H54 (cell line): ENCODE measurements around the gene NPAS4.
"Not testable (repeated sequence)": the region's sequence is repeated elsewhere in the genome, so short reads cannot be mapped to it uniquely, and the experiment has no call there.

Source experiments
- DNase-seq: peaks from one replicate; pipeline ENCODE4 v3.0.0; 2011; ENCODE audit warnings: low spot score, mixed read lengths; ENCODE audit not compliant: insufficient read length
- FAIRE-seq: peaks from 3 replicates; lab custom pipeline; 2011; peaks lifted over from hg19 to GRCh38; lab: Jason Lieb, UNC
- POLR2A ChIP-seq: IDR thresholded peaks from 2 replicates; pipeline ENCODE4 v1.6.1; 2011; ENCODE audit warnings: low read depth, mild to moderate bottlenecking, low read length

Gene NPAS4

DNA sequence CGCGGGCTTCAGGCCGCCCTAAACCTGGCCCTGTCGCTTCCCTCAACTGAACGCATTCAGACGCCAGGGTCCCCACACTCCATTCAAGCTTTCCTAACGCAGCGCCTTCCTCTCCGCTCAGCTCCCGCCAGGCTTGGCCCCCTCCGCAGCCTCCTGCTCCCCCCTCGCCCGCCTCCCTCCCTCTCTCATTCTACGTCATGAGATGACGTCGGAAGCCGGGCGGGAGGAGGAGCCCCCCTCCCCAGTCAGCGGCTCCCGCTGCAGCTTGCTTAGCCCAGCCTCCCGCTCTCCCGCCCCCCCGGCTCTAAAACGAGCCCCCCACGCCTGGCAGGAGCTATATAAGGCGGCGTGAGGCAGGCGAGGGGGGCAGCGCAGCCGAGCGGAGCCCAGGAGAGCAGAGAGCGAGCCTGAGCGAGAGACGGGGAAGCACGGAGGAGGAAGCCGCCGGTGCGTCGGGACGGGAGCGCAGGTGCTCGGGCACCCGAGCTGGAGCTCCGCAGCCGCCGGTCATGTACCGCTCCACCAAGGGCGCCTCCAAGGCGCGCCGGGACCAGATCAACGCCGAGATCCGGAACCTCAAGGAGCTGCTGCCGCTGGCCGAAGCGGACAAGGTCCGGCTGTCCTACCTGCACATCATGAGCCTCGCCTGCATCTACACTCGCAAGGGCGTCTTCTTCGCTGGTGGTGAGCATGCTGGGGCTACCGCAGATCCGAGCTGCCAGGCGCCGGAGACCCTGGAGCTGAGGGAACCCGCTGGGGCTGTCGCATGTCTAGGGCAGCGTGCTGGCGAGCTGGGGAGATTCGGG is at the start of gene NPAS4:
Gene NPAS4 (plus strand): TSS at position 365 of the 806 bp plus-strand sequence. CDS start 145 bp downstream, at position 510.
- TF ChIP-seq POLR2A = no peak
- DNase-seq = no peak
- no peak for FAIRE-seq

DNA sequence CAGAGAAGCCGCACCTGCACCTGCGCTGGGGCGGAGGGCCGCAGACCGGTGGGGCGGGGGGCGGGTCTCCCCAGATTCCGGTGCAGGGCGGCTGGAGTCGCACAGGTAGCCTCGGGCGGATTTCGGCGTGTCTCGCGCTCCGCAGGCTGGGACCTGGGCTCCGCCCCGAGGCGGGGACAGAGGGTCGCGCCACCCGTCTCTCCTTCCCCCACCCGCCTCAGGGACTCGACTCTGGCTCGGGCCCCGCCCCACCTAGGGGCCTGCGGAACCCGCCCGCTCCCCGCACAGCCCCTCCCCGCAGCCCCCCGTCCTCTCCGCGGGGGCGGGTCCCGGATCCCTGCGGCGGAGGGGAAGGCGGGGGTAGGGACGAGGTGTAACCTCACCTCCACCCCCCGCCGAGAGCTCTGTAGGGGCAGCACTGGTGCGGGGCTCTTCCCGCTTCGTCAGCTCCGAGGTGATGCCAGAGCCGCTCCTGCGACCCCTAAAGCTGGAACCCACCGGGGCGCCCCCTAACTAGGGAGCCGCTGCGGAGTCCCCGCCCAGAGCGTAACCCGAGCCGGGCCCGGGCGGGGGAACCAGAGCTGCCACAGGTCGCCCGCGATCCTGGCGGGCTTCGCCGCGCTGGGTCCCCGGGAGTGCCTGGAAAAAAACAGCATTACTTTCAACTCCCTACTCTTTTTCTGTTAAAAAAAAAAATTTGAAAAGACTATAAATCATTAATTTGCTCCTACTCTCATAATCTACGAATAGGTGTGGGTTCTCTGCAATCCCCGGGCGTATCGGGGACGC is 49.0 kb upstream of the NPAS4 start, which contains the start of gene SLC29A2:
Gene SLC29A2 (minus strand): TSS at position 134 of the 789 bp plus-strand sequence. CDS start 169 bp downstream, outside the sequence.
- TF ChIP-seq POLR2A = no peak
- FAIRE-seq = no peak
- no peak for DNase-seq

DNA sequence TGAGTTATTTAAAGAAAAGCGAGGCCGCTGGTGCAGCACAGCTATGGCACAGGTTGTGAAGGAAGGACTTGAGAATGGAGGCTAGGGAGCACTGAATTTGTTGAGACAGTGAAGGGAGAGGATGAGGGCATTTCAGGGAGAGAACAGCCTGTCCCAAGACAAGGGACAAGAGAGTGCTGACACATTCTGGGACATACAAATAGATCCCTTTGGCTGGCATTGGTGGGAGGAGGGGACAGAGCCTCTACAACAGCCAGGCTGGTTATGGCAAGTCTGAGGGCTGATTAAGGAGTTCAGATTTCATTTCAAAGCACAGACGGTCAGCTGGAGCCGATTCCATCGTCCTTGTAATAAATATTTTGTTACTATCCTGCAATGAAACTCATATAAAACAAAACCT is 47.6 kb upstream of the NPAS4 start:
- FAIRE-seq (no peak), DNase-seq (no peak)
- TF ChIP-seq POLR2A = no peak

DNA sequence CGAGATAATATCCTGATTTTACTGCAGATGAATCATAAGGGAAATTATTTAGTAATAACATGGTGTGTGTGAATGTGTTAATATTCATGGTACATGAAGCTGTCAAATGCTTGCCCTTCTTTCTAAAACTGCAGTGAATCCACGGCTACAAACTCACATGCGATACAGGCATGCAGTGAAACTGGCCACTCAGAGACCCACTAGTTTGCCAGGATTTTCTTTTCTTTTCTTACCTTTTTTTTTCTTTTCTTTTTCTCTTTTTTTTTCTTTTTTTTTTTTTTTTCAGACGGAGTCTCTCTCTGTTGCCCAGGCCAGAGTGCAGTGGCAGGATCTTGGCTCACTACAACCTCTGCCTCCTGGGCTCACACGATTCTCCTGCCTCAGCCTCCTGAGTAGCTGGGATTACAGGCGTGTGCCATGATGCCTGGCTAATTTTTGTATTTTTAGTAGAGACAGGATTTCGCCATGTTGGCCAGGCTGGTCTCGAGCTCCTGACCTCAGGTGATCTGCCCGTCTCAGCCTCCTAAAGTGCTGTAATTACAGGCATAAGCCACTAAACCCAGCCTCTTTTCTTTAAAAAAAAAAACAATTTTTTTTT is 47.0 kb upstream of the NPAS4 start:
- DNase-seq, FAIRE-seq: not testable (repeated sequence)

DNA sequence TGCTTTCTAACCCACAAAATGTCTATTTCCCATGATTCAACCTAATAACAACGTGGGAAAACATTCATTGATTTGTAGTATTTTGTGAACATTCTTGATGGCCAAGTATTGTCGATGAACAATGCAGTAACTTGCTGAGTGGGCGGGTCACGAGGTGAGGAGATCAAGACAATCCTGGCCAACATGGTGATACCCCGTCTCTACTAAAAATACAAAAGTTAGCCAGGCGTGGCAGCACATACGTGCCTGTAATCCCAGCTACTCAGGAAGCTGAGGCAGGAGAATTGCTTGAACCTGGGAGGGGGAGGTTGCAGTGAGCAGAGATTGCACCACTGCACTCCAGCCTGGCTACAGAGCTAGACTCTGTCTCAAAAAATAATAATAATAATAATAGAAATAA is 40.6 kb upstream of the NPAS4 start:
- DNase-seq, FAIRE-seq: not testable (repeated sequence)

DNA sequence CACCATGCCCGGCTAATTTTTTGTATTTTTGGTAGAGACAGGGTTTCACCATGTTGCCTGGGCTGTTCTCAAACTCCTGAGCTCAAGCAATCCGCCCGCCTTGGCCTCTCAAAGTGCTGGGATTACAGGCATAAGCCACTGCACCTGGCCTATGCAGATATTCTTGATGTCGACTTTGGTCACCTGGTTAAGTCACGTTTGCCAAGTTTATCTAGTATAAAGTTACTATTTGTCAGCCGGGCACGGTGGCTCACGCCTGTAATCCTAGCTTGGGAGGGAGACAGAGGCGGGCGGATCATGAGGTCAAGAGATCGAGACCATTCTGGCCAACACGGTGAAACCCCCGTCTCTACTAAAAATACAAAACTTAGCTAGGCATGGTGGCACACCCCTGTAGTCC is 36.5 kb upstream of the NPAS4 start:
- not testable (repeated sequence) for FAIRE-seq, DNase-seq

DNA sequence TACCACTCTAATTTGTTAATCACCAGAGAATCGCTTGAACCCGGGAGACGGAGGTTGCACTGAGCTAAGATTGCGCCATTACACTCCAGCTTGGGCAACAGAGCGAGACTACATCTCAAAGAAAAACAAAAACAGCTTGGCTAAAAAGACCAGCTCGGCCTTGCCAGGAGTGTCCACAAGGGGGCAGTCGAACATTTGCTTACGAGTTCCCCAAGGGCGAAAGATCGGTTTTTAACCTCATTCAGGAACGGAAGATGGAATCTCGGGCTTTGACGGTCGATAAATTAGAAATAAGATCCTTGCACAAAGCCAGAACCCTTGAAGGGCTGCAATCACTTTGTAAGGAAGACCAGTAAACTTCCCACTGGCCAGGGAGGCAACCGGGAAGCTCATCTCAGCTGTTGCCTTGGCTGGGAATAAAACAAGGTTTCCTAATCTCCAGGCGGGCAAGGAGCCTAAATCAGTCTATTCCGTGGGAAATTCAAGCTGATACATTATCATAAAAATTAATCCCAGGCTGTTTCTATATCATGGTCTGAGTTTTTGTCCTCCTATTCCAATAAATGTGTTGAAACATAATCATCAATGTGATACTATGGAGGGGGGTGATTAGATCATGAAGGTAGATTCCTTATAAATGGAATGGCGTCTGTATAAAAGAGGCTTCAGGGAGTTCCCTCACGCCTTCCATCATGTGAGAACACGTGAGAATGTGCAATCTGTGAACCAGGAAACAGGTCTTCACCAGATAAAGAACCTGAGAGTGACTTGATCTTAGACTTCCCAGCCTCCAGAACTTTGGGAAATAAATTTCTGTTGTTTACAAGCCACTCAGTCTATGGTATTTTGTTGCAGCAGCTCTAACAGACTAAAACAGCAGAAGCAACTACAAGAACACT is 34.4 kb upstream of the NPAS4 start:
- no peak for TF ChIP-seq POLR2A
- no peak for DNase-seq
- no peak for FAIRE-seq

DNA sequence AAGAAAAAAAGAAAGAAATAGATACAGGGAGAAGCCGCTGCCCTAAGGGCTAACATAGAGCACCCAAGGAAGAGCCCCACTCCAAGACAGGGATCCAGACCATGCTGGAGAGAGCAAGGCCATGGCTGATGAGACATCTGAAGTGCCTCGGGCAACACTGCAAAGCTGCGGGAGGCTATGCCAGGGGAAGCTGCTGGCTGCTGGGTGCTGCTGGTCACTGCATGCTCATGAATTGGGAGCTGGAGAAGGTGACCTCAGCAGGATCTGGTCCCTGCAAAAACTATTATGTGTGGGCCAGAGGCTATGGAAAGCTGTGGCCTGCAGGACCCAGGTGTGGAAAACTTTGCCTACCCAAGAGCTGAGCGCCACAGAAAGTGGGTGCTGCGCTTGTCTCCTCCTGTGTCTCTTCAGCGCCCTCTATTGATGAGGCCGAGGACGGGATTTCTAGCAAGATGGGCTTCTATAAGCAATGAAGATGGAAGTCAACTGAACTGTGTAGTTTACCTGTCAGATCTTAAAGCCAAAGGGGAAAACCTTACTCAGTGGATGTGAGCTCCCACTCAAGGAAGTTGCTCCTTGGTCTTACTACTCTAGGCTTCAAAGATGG is 32.0 kb upstream of the NPAS4 start:
- DNase-seq (peak; percentile 54), FAIRE-seq (no peak)
- TF ChIP-seq POLR2A = no peak

DNA sequence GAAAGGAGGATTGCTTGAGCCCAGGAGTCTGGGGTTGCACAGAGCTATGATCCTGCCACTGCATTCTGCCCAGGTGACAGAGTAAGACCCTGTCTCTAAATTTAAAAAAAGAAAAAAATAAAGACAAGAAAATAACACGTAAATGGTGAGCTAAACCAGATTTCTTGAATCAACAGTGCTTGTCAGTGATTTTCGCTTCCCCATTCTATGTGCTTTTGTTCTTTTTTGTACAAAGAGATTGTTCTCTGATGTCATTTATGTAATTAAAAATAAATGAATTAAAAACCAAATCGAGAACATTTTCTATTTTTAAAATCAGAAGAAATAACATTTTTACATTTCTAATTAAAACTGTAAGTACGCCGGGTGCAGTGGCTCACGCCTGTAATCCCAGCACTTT is 29.5 kb upstream of the NPAS4 start:
- FAIRE-seq = no peak

DNA sequence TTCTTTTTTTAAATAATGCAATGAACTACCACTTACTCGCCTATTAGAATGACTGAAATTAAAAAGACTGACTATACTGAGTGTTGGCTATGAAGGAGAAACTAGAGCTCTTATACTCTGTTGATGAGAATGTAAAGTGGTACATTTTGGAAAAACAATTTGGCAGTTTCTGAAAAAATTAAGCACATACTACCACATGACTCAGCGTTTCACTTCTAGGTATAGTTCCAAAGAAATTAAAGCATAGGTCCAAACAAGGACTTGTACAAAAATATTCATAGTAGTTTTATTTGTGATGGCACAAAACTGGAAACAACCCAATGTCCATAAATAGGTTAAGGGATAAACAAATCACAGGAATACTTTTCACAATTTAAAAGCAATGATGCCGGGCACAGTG is 26.9 kb upstream of the NPAS4 start:
- DNase-seq = no peak
- no peak for TF ChIP-seq POLR2A
- no peak for FAIRE-seq

More for the DNA sequence above, 29.5 kb upstream of the NPAS4 start:
- DNase-seq = no peak
- TF ChIP-seq POLR2A = no peak

DNA sequence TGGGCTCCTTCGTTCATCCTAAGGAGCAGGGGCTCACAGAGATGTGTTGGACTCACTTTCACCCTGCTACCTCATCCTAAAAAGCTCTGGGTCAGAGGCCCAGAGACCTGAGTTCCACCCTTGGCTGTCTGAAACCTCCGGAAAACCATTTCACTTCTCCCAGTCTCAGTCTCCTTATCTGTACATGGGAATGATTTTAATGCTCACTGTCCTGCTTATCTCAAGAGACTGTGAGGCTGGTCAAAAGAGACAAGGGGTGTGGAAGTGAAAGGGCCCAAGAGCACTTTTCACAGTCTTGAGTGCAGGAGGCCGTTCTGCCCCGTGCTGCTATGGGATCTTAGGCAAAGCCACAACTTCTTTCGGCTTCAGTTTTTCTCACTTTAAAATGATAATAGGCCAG is 13.2 kb upstream of the NPAS4 start:
- DNase-seq (no peak), FAIRE-seq (no peak)
- no peak for TF ChIP-seq POLR2A

DNA sequence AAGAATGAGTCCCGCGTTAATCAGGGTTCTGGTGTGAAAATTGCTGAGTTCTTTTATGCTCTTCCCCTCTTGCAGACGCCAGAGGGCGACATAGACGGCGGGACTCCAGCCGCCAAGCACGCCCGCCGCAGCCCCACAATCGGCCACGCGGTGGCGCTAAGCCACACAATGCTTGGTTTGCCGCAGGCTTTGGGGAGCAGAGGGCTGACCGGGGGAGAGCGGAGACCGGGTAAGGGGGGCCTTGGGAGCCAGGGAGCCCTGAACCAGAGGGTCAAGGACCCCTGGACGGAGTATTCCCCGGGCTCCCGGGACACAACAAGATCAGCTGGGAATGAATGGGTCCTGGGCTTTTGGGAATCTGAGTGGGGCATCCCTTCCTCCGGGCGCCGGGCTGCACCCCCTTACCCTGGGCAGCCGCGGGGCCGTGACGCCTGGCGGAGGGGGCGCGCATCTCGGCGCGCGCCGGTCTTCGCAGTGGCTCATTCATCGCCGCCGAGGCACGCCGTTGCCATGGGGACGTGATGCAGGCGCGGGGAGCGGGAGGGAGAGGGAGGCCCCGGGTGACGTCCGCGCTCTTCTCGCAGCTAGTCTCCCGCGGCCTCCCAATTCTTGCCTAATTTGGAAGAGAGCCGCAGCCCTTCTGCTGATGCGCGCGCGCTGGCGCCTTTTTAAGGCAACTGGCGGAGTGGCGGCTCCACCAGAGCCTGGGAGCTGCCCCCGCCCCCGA is 12.2 kb upstream of the NPAS4 start:
- FAIRE-seq (no peak), DNase-seq (peak; percentile 88)
- no peak for TF ChIP-seq POLR2A
